HEK293 (cell line): Measurements from ENCODE around the gene CLDN24.

Source experiments
- CTCF ChIA-PET: fragments of 350-600 bp; formaldehyde crosslinking; extraction: SDS; loops from one replicate; lab custom pipeline; 2021; ENCODE audit warnings: antibody characterized with exemption; lab: Yijun Ruan, JAX
- POLR2A ChIA-PET: fragments of 300-600 bp; formaldehyde crosslinking; extraction: SDS; loops from one replicate; lab custom pipeline; 2020; ENCODE audit warnings: antibody characterized with exemption, inconsistent platforms; lab: Yijun Ruan, JAX
- H3K27ac ChIP-seq: fragments of 200-500 bp; sonication (Bioruptor generic); 2 replicates; pipeline ENCODE4 v1.5.1; 2014; ENCODE audit warnings: low read depth, low read length, control low read depth, inconsistent platforms; ENCODE audit errors: extremely low read depth
- H3K36me3 ChIP-seq, 2 experiments: fragments of 200-500 bp in 1 of 2; sonication (Bioruptor generic) in 1 of 2; 1 replicate in 1 of 2; 2 replicates in 1 of 2; pipeline ENCODE4 v1.5.1; 2014 to 2017; ENCODE audit warnings: inconsistent platforms in 2 of 2, low read length in 2 of 2; ENCODE audit not compliant: control insufficient read depth in 2 of 2, insufficient read depth in 1 of 2
- H3K4me1 ChIP-seq: fragments of 200-500 bp; sonication (Bioruptor generic); 2 replicates; pipeline ENCODE4 v1.5.1; 2014; ENCODE audit warnings: mild to moderate bottlenecking, low read length, inconsistent platforms; ENCODE audit not compliant: control insufficient read depth, insufficient read depth
- H3K4me3 ChIP-seq: 2 replicates; pipeline ENCODE4 v1.5.1; 2011; ENCODE audit warnings: low read depth, mild to moderate bottlenecking, control low read depth, low read length, moderate library complexity
- H3K9me3 ChIP-seq: fragments of 200-500 bp; sonication (Bioruptor generic); 2 replicates; pipeline ENCODE4 v1.5.1; 2014; ENCODE audit warnings: low read depth, low read length, inconsistent platforms; ENCODE audit not compliant: control insufficient read depth, insufficient read depth
- GLI2 ChIP-seq: fragments of 450-650 bp; formaldehyde crosslinking; IDR thresholded peaks from 2 replicates; pipeline ENCODE4; 2017; ENCODE audit warnings: missing biosample characterization, missing genetic modification characterization, low read depth, borderline replicate concordance
- MYNN ChIP-seq: fragments of 450-650 bp; formaldehyde crosslinking; IDR thresholded peaks from 2 replicates; pipeline ENCODE4 v1.5.1; 2016; ENCODE audit warnings: missing biosample characterization, missing genetic modification characterization, borderline replicate concordance
- OSR2 ChIP-seq: fragments of 450-650 bp; formaldehyde crosslinking; IDR thresholded peaks from 2 replicates; pipeline ENCODE4 v1.5.1; 2016; ENCODE audit warnings: missing biosample characterization, missing genetic modification characterization
- SALL2 ChIP-seq: fragments of 450-650 bp; formaldehyde crosslinking; IDR thresholded peaks from 2 replicates; pipeline ENCODE4 v1.5.0; 2017; ENCODE audit warnings: missing biosample characterization, mild to moderate bottlenecking, missing genetic modification characterization, borderline replicate concordance
- ZBTB1 ChIP-seq: fragments of 450-650 bp; formaldehyde crosslinking; IDR thresholded peaks from 2 replicates; pipeline ENCODE4 v1.5.1; 2016; ENCODE audit warnings: missing biosample characterization, missing genetic modification characterization
- ZBTB20 ChIP-seq: fragments of 450-650 bp; formaldehyde crosslinking; IDR thresholded peaks from 2 replicates; pipeline ENCODE4 v1.5.1; 2016; ENCODE audit warnings: missing biosample characterization, missing genetic modification characterization
- ZBTB21 ChIP-seq: fragments of 450-650 bp; formaldehyde crosslinking; IDR thresholded peaks from 2 replicates; pipeline ENCODE4 v1.5.1; 2017; ENCODE audit warnings: missing biosample characterization, missing genetic modification characterization
- ZFP3 ChIP-seq: fragments of 450-650 bp; formaldehyde crosslinking; IDR thresholded peaks from 2 replicates; pipeline ENCODE4 v1.5.1; 2016; ENCODE audit warnings: low read depth, missing biosample characterization, missing genetic modification characterization
- ZFP37 ChIP-seq: fragments of 450-650 bp; formaldehyde crosslinking; IDR thresholded peaks from 2 replicates; pipeline ENCODE4 v1.5.1; 2016; ENCODE audit warnings: missing biosample characterization, missing genetic modification characterization
- ZFP41 ChIP-seq: fragments of 450-650 bp; formaldehyde crosslinking; IDR thresholded peaks from 2 replicates; pipeline ENCODE4 v1.5.1; 2016; ENCODE audit warnings: missing biosample characterization, missing genetic modification characterization, borderline replicate concordance
- ZFP69B ChIP-seq: fragments of 450-650 bp; formaldehyde crosslinking; IDR thresholded peaks from 2 replicates; pipeline ENCODE4 v1.5.1; 2016; ENCODE audit warnings: missing biosample characterization, missing genetic modification characterization
- ZNF138 ChIP-seq: fragments of 450-650 bp; formaldehyde crosslinking; IDR thresholded peaks from 2 replicates; pipeline ENCODE4 v1.5.1; 2016; ENCODE audit warnings: missing biosample characterization, missing genetic modification characterization, borderline replicate concordance
- ZNF140 ChIP-seq: fragments of 450-650 bp; formaldehyde crosslinking; IDR thresholded peaks from 2 replicates; pipeline ENCODE4 v1.5.1; 2016; ENCODE audit warnings: missing biosample characterization, missing genetic modification characterization
- ZNF223 ChIP-seq: fragments of 450-650 bp; formaldehyde crosslinking; IDR thresholded peaks from 2 replicates; pipeline ENCODE4 v1.5.1; 2016; ENCODE audit warnings: missing biosample characterization, missing genetic modification characterization
- ZNF530 ChIP-seq: fragments of 450-650 bp; formaldehyde crosslinking; IDR thresholded peaks from 2 replicates; pipeline ENCODE4 v1.5.1; 2016; ENCODE audit warnings: low read depth, missing biosample characterization, missing genetic modification characterization
- ZNF555 ChIP-seq: fragments of 450-650 bp; formaldehyde crosslinking; conservative IDR thresholded peaks from 2 replicates; pipeline ENCODE4 v1.5.1; 2017; ENCODE audit warnings: missing biosample characterization, mild to moderate bottlenecking, missing genetic modification characterization, inconsistent platforms
- ZNF560 ChIP-seq: fragments of 450-650 bp; formaldehyde crosslinking; IDR thresholded peaks from 2 replicates; pipeline ENCODE4 v1.5.1; 2017; ENCODE audit warnings: missing biosample characterization, missing genetic modification characterization, borderline replicate concordance
- ZNF561 ChIP-seq: fragments of 450-650 bp; IDR thresholded peaks from 2 replicates; pipeline ENCODE4 v1.5.1; 2018; ENCODE audit warnings: missing biosample characterization, missing genetic modification characterization, borderline replicate concordance
- ZNF658 ChIP-seq: fragments of 450-650 bp; formaldehyde crosslinking; IDR thresholded peaks from 2 replicates; pipeline ENCODE4; 2016; ENCODE audit warnings: missing biosample characterization, missing genetic modification characterization
- ZNF677 ChIP-seq: fragments of 450-650 bp; IDR thresholded peaks from 2 replicates; pipeline ENCODE4 v1.5.0; 2018; ENCODE audit warnings: missing biosample characterization, mild to moderate bottlenecking, missing genetic modification characterization, moderate library complexity
- ZNF768 ChIP-seq: fragments of 450-650 bp; formaldehyde crosslinking; IDR thresholded peaks from 2 replicates; pipeline ENCODE4 v1.5.1; 2018; ENCODE audit warnings: missing biosample characterization, mild to moderate bottlenecking, missing genetic modification characterization
- ZNF792 ChIP-seq: fragments of 450-650 bp; formaldehyde crosslinking; IDR thresholded peaks from 2 replicates; pipeline ENCODE4 v1.5.1; 2016; ENCODE audit warnings: missing biosample characterization, missing genetic modification characterization
- ZSCAN30 ChIP-seq: fragments of 450-650 bp; IDR thresholded peaks from 2 replicates; pipeline ENCODE4 v1.5.1; 2018; ENCODE audit warnings: missing biosample characterization, mild to moderate bottlenecking, missing genetic modification characterization, moderate library complexity
- TF ChIP-seq, protein P1 (sequence below): fragments of 450-650 bp; formaldehyde crosslinking; IDR thresholded peaks from 2 replicates; pipeline ENCODE4 v1.5.1; 2016; ENCODE audit warnings: missing biosample characterization, missing genetic modification characterization
- TF ChIP-seq, protein P2 (sequence below): fragments of 450-650 bp; formaldehyde crosslinking; IDR thresholded peaks from 2 replicates; pipeline ENCODE4 v1.5.1; 2016; ENCODE audit warnings: missing biosample characterization, missing genetic modification characterization
- TF ChIP-seq, protein P3 (sequence below): fragments of 450-650 bp; formaldehyde crosslinking; IDR thresholded peaks from 2 replicates; pipeline ENCODE4 v1.5.1; 2017; ENCODE audit warnings: missing biosample characterization, missing genetic modification characterization
- TF ChIP-seq, protein P4 (sequence below): IDR thresholded peaks from 2 replicates; pipeline ENCODE4 v1.6.1; 2011; ENCODE audit warnings: mild to moderate bottlenecking, low read depth, low read length, borderline replicate concordance

CLDN24 gene

DNA sequence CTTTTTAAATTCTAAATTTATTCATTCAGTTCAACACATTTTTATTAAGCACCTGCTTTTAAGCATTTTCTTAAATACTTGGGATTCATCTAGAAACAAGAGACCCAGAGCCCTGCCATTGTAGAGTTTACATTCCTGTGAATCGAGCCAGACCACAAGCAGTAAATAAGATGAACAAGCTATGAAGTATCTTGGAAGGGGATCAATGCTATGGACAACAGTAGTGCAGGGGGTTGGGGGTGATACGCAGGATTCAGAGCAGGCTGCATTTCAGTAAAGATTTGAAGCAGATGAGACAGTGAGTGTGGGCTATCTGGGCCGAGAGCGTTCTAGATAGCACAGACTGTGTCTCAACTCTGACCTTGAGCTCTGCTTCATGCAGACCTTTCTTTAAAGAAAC lies 37.3 kb downstream of the CLDN24 start:
- ChIA-PET CTCF (no interaction called here), POLR2A (no interaction called here)
- TF ChIP-seq ZFP37 (tag by site-specific recombination) (no peak), ZNF138 (tag by site-specific recombination) (no peak), ZNF677 (no peak), ZNF223 (tag by site-specific recombination) (no peak), ZNF555 (tag by site-specific recombination) (no peak), ZSCAN30 (tag by site-specific recombination) (no peak), ZNF561 (tag by site-specific recombination) (no peak), ZFP3 (no peak), ZNF658 (tag by site-specific recombination) (no peak), OSR2 (no peak), MYNN (tag by site-specific recombination) (no peak), ZFP41 (tag by site-specific recombination) (no peak), ZBTB1 (no peak)
- TF ChIP-seq, protein P1, sequence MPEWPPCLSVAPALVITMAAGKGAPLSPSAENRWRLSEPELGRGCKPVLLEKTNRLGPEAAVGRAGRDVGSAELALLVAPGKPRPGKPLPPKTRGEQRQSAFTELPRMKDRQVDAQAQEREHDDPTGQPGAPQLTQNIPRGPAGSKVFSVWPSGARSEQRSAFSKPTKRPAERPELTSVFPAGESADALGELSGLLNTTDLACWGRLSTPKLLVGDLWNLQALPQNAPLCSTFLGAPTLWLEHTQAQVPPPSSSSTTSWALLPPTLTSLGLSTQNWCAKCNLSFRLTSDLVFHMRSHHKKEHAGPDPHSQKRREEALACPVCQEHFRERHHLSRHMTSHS (tag by site-specific recombination): no peak
- TF ChIP-seq, protein P2, sequence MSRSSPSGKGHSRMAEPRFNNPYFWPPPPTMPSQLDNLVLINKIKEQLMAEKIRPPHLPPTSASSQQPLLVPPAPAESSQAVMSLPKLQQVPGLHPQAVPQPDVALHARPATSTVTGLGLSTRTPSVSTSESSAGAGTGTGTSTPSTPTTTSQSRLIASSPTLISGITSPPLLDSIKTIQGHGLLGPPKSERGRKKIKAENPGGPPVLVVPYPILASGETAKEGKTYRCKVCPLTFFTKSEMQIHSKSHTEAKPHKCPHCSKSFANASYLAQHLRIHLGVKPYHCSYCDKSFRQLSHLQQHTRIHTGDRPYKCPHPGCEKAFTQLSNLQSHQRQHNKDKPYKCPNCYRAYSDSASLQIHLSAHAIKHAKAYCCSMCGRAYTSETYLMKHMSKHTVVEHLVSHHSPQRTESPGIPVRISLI: no peak
- TF ChIP-seq, protein P3, sequence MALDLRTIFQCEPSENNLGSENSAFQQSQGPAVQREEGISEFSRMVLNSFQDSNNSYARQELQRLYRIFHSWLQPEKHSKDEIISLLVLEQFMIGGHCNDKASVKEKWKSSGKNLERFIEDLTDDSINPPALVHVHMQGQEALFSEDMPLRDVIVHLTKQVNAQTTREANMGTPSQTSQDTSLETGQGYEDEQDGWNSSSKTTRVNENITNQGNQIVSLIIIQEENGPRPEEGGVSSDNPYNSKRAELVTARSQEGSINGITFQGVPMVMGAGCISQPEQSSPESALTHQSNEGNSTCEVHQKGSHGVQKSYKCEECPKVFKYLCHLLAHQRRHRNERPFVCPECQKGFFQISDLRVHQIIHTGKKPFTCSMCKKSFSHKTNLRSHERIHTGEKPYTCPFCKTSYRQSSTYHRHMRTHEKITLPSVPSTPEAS (tag by site-specific recombination): no peak
- H3K4me1 ChIP-seq: no peaks in the 10 kb centered on the region
- H3K27ac ChIP-seq: no peak overlapping the region
- H3K36me3 ChIP-seq: peaks cover 0 to 73% of the 10 kb centered on the region in 2 experiments
- H3K4me3 ChIP-seq: no peak overlapping the region
- H3K9me3 ChIP-seq: no peaks in the 10 kb centered on the region

DNA sequence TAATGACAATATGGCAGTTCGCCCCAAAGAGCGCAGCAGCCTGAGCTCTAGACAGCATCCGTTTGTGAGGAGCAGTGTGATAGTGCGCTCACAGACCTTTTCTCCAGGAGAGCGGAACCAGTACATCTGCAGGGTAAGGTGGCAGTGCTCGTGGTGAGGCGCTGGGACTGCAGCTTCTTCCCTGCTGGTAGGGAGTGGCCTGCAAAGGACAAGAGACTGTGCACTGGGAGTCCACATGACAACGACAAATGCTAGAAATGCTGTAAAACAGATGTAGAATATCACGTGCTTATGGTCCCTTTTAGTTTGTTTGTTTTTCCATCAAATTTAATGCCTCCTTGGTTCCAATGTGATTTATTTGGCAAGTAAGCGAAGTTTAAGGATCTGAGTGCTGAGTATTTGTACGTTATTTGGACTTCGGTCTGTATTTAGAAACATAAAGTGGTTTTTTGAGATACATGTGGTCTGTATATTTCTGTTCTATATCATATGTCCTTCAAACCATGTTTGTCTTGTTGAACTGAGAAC lies 37.9 kb downstream of the CLDN24 start:
- Histone ChIP-seq H3K4me3 (no peak overlapping the region), H3K27ac (no peak overlapping the region), H3K9me3 (no peaks in the 10 kb centered on the region), H3K4me1 (no peaks in the 10 kb centered on the region), H3K36me3 (peaks cover 0 to 68% of the 10 kb centered on the region in 2 experiments)
- CTCF ChIA-PET: no interaction called here
- POLR2A ChIA-PET: no interaction called here
- no peak for TF ChIP-seq ZSCAN30 (tag by site-specific recombination)
- no peak for TF ChIP-seq ZNF768 (tag by site-specific recombination)
- no peak for TF ChIP-seq ZNF140
- no peak for TF ChIP-seq ZFP41 (tag by site-specific recombination)
- no peak for TF ChIP-seq ZFP69B (tag by site-specific recombination)
- no peak for TF ChIP-seq SALL2 (tag by site-specific recombination)
- no peak for TF ChIP-seq ZBTB21
- TF ChIP-seq, protein P4, sequence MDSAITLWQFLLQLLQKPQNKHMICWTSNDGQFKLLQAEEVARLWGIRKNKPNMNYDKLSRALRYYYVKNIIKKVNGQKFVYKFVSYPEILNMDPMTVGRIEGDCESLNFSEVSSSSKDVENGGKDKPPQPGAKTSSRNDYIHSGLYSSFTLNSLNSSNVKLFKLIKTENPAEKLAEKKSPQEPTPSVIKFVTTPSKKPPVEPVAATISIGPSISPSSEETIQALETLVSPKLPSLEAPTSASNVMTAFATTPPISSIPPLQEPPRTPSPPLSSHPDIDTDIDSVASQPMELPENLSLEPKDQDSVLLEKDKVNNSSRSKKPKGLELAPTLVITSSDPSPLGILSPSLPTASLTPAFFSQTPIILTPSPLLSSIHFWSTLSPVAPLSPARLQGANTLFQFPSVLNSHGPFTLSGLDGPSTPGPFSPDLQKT: no peak
- no peak for TF ChIP-seq GLI2
- no peak for TF ChIP-seq ZNF560 (tag by site-specific recombination)
- TF ChIP-seq ZBTB20 (tag by site-specific recombination): no peak
- no peak for TF ChIP-seq ZNF530
- no peak for TF ChIP-seq ZNF792 (tag by site-specific recombination)
